HepG2 (cell line): ENCODE results near the gene EXOC3. TPM values are rescaled to one million over a fixed set of nuclear protein-coding genes. Genes with fewer than 3 reads are reported as not detected.

Experiments
- BORCS8-MEF2B ChIP-seq: sonication (generic); formaldehyde crosslinking; IDR thresholded peaks from 2 replicates; pipeline ENCODE4 v1.8.0; 2022; ENCODE audit warnings: mild to moderate bottlenecking, missing genetic modification reagents
- BRF2 ChIP-seq: sonication (generic); formaldehyde crosslinking; IDR thresholded peaks from 2 replicates; pipeline ENCODE4 v1.8.1; 2022; ENCODE audit warnings: mild to moderate bottlenecking, missing genetic modification reagents
- CEBPG ChIP-seq: IDR thresholded peaks from 2 replicates; pipeline ENCODE4 v1.6.1; 2016
- EED ChIP-seq: sonication (generic); formaldehyde crosslinking; IDR thresholded peaks from 2 replicates; pipeline ENCODE4 v1.5.0; 2020; ENCODE audit warnings: mild to moderate bottlenecking, missing genetic modification reagents
- HOXA7 ChIP-seq: sonication (generic); formaldehyde crosslinking; IDR thresholded peaks from 2 replicates; pipeline ENCODE4 v1.8.1; 2022; ENCODE audit warnings: mild to moderate bottlenecking, missing genetic modification reagents, moderate library complexity
- NR2C2 ChIP-seq: sonication (generic); formaldehyde crosslinking; IDR thresholded peaks from 2 replicates; pipeline ENCODE4 v1.4.0; 2020; ENCODE audit warnings: missing genetic modification reagents, mild to moderate bottlenecking, moderate library complexity, borderline replicate concordance
- PRPF4 ChIP-seq: fragments of 200-400 bp; formaldehyde crosslinking; IDR thresholded peaks from 2 replicates; pipeline ENCODE4 v1.6.1; 2016; ENCODE audit warnings: low read length, low read depth; ENCODE audit not compliant: poor library complexity, severe bottlenecking
- RBM22 ChIP-seq: fragments of 200-400 bp; formaldehyde crosslinking; optimal IDR thresholded peaks from 2 replicates; pipeline ENCODE3; 2017; ENCODE audit warnings: mild to moderate bottlenecking, low read length, moderate library complexity
- RXRA ChIP-seq: sonication (generic); formaldehyde crosslinking; IDR thresholded peaks from 2 replicates; pipeline ENCODE4 v1.5.1; 2020; ENCODE audit warnings: missing genetic modification reagents
- SMAD9 ChIP-seq: sonication (generic); formaldehyde crosslinking; IDR thresholded peaks from 2 replicates; pipeline ENCODE4 v1.5.1; 2020; ENCODE audit warnings: mild to moderate bottlenecking, missing genetic modification reagents
- SP140L ChIP-seq: sonication (generic); formaldehyde crosslinking; IDR thresholded peaks from 2 replicates; pipeline ENCODE4 v1.4.0; 2020; ENCODE audit warnings: missing genetic modification reagents, borderline replicate concordance
- U2AF2 ChIP-seq: fragments of 200-400 bp; formaldehyde crosslinking; IDR thresholded peaks from 2 replicates; pipeline ENCODE4 v1.6.1; 2017; ENCODE audit warnings: low read depth, mild to moderate bottlenecking, low read length
- XRCC5 ChIP-seq: fragments of 200-400 bp; formaldehyde crosslinking; optimal IDR thresholded peaks from 2 replicates; pipeline ENCODE3; 2017; ENCODE audit warnings: mild to moderate bottlenecking, low read length
- ZBTB25 ChIP-seq: IDR thresholded peaks from 2 replicates; pipeline ENCODE4 v1.6.1; 2018; ENCODE audit warnings: missing genetic modification reagents
- ZNF207 ChIP-seq: fragments of 450-650 bp; IDR thresholded peaks from 2 replicates; pipeline ENCODE4 v1.6.1; 2016; ENCODE audit warnings: antibody characterized with exemption, borderline replicate concordance
- ZNF234 ChIP-seq: sonication (generic); formaldehyde crosslinking; conservative IDR thresholded peaks from 2 replicates; pipeline ENCODE4 v1.5.1; 2020; ENCODE audit warnings: mild to moderate bottlenecking, missing genetic modification reagents
- ZNF569 ChIP-seq: sonication (generic); formaldehyde crosslinking; IDR thresholded peaks from 2 replicates; pipeline ENCODE4 v1.5.0; 2020; ENCODE audit warnings: mild to moderate bottlenecking, missing genetic modification reagents, moderate library complexity, borderline replicate concordance
- ZNF619 ChIP-seq: sonication (generic); formaldehyde crosslinking; IDR thresholded peaks from 2 replicates; pipeline ENCODE4 v1.4.0; 2020; ENCODE audit warnings: mild to moderate bottlenecking, missing genetic modification reagents
- ZNF713 ChIP-seq: sonication (generic); formaldehyde crosslinking; IDR thresholded peaks from 2 replicates; pipeline ENCODE4 v1.4.0; 2020; ENCODE audit warnings: mild to moderate bottlenecking, missing genetic modification reagents
- ZNF761 ChIP-seq: sonication (generic); formaldehyde crosslinking; conservative IDR thresholded peaks from 2 replicates; pipeline ENCODE4 v1.4.0; 2020; ENCODE audit warnings: mild to moderate bottlenecking, missing genetic modification reagents
- ZNF773 ChIP-seq: sonication (generic); formaldehyde crosslinking; IDR thresholded peaks from 2 replicates; pipeline ENCODE4 v1.4.0; 2020; ENCODE audit warnings: missing genetic modification reagents, borderline replicate concordance
- polyA plus RNA-seq, 8 experiments: library from polyadenylated mRNA; depleted of rRNA in 3 of 8; stranded (reverse) in 7 of 8; unstranded in 1 of 8; fragments of >200 nt; fragmentation: Illumina TruSeq in 4 of 8; extraction: Trizol in 4 of 8; gene quantifications; 2 replicates each; pipeline versions ENCODE4 v1.2.1 to v1.2.3, GENCODE V29; 2011 to 2016; ENCODE audit warnings: low read depth in 4 of 8, missing spikeins in 1 of 8, mixed read lengths in 1 of 8; ENCODE audit not compliant: insufficient read depth in 1 of 8
- total RNA-seq, 5 experiments: library from RNA; depleted of rRNA; stranded (reverse); fragments of >200 nt; fragmentation: Illumina TruSeq; extraction: Trizol; gene quantifications; 2 replicates each; pipeline ENCODE4 v1.2.3, GENCODE V29; 2016; ENCODE audit warnings: low read depth in 1 of 5
- TF ChIP-seq, protein P1 (sequence below): sonication (generic); formaldehyde crosslinking; IDR thresholded peaks from 2 replicates; pipeline ENCODE4 v1.9.0; 2021; ENCODE audit warnings: missing genetic modification reagents, mild to moderate bottlenecking, borderline replicate concordance
- TF ChIP-seq, protein P2 (sequence below): sonication (generic); formaldehyde crosslinking; IDR thresholded peaks from 2 replicates; pipeline ENCODE4 v1.9.0; 2022; ENCODE audit warnings: low read depth, missing genetic modification reagents

Gene EXOC3
- total and polyA plus RNA-seq, 2 of the 13 experiments (the other 11 are each of a cell fraction or from before 2014, with no cell fraction given) = 9.2 to 20.5 TPM

DNA sequence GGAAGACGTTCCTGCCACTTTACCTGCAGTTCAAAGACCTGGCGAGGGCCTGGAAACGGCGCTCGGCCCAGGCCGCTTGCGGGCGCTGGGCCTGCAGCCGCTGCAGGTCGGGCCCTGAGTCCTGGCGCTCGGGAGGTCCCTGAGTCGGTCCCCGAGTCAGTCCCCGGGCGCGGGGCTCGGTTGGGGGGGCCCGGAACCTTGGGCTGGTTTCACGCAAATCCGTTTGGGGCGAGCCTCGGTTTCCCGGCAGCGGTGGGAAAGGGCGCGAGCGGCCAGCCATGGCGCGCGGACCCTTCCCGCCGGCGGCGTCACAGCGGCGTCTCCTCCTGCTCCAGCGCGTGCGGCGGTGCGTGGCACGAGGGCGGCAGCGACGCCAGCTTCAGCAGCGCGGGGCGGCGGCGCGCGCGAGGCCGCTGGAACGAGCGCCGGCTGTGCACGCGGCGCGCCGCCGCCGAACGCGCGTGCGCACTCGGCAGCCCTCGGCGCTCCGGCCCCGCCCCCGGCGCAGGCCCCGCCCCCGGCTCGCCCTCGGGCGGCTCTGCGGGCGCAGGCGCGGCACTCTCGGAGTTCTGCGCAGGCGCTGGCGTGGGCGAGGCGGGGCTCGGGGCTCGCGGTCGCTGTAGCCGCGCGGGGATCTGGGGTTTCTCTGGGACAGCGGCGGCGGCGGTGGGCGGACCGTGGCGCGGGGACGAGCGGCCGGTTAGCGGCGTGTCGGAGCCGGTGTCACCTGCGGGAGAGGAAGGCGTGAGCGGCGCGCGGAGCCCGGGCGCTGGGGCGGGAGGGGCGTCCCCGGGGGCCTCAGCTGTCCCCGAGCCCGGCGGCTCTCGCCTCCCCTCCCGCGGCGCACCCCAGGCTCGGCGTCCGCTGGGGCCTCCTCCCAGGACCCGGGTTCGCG lies 29.9 kb downstream of the EXOC3 start (continued):
- no peak for TF ChIP-seq ZBTB25
- no peak for TF ChIP-seq CEBPG (CRISPR knock-in tag)
- 0 out of 2 replicates have a peak, but pooled peaks have one; percentile 45 for TF ChIP-seq ZNF569 (CRISPR knock-in tag)
- no peak for TF ChIP-seq RBM22
- TF ChIP-seq ZNF619 (CRISPR knock-in tag) = no peak
- no peak for TF ChIP-seq SMAD9
- TF ChIP-seq XRCC5 = no peak
- TF ChIP-seq ZNF713 = no peak
- TF ChIP-seq HOXA7 (CRISPR knock-in tag) = no peak
- no peak for TF ChIP-seq ZNF207
- peak; percentile 12; the same call in 1 of the 2 replicates for TF ChIP-seq RXRA
- peak; percentile 95 for TF ChIP-seq BRF2 (CRISPR knock-in tag)
- peak; percentile 99 for TF ChIP-seq ZNF773 (CRISPR knock-in tag)
- no peak for TF ChIP-seq PRPF4
- peak; percentile 92 for TF ChIP-seq ZNF761 (CRISPR knock-in tag)
- TF ChIP-seq SP140L (CRISPR knock-in tag) = no peak
- TF ChIP-seq, protein P1, sequence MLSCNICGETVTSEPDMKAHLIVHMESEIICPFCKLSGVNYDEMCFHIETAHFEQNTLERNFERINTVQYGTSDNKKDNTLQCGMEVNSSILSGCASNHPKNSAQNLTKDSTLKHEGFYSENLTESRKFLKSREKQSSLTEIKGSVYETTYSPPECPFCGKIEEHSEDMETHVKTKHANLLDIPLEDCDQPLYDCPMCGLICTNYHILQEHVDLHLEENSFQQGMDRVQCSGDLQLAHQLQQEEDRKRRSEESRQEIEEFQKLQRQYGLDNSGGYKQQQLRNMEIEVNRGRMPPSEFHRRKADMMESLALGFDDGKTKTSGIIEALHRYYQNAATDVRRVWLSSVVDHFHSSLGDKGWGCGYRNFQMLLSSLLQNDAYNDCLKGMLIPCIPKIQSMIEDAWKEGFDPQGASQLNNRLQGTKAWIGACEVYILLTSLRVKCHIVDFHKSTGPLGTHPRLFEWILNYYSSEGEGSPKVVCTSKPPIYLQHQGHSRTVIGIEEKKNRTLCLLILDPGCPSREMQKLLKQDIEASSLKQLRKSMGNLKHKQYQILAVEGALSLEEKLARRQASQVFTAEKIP (CRISPR knock-in tag) = no peak
- TF ChIP-seq U2AF2 = no peak
- TF ChIP-seq NR2C2 (CRISPR knock-in tag) = peak; percentile 9; the same call in 1 of the 2 replicates
- no peak; the same call in 1 of the 2 replicates for TF ChIP-seq ZNF234 (CRISPR knock-in tag)
- TF ChIP-seq, protein P2, sequence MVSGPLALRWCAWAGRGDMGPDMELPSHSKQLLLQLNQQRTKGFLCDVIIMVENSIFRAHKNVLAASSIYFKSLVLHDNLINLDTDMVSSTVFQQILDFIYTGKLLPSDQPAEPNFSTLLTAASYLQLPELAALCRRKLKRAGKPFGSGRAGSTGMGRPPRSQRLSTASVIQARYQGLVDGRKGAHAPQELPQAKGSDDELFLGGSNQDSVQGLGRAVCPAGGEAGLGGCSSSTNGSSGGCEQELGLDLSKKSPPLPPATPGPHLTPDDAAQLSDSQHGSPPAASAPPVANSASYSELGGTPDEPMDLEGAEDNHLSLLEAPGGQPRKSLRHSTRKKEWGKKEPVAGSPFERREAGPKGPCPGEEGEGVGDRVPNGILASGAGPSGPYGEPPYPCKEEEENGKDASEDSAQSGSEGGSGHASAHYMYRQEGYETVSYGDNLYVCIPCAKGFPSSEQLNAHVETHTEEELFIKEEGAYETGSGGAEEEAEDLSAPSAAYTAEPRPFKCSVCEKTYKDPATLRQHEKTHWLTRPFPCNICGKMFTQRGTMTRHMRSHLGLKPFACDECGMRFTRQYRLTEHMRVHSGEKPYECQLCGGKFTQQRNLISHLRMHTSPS (CRISPR knock-in tag) = no peak; the same call in 1 of the 2 replicates
- TF ChIP-seq EED (CRISPR knock-in tag) = peak; percentile 63; the same call in 1 of the 2 replicates
- peak; percentile 96 for TF ChIP-seq BORCS8-MEF2B (CRISPR knock-in tag)
